Activated naive CD4-positive, alpha-beta T cell treated with anti-CD3 and anti-CD28 coated beads, Interleukin-2, amount 50 U/mL, for 24 hours (primary cell): Measurements from ENCODE around the gene TEDC1.

Experiments
- H3K27ac Mint-ChIP-seq: one replicate; pipeline ENCODE4 v1.8.0; 2021; ENCODE audit warnings: mild to moderate bottlenecking, mixed read lengths
- H3K27me3 Mint-ChIP-seq: one replicate; pipeline ENCODE4 v1.8.0; 2021; ENCODE audit warnings: mixed read lengths
- H3K36me3 Mint-ChIP-seq: one replicate; pipeline ENCODE4 v1.8.0; 2021; ENCODE audit warnings: mixed read lengths
- H3K4me1 Mint-ChIP-seq: one replicate; pipeline ENCODE4 v1.8.0; 2021; ENCODE audit warnings: mixed read lengths
- H3K4me3 Mint-ChIP-seq: one replicate; pipeline ENCODE4 v1.8.0; 2021; ENCODE audit warnings: mild to moderate bottlenecking, mixed read lengths
- H3K9me3 Mint-ChIP-seq: one replicate; pipeline ENCODE4 v1.8.0; 2021; ENCODE audit warnings: mixed read lengths

TEDC1 gene

DNA sequence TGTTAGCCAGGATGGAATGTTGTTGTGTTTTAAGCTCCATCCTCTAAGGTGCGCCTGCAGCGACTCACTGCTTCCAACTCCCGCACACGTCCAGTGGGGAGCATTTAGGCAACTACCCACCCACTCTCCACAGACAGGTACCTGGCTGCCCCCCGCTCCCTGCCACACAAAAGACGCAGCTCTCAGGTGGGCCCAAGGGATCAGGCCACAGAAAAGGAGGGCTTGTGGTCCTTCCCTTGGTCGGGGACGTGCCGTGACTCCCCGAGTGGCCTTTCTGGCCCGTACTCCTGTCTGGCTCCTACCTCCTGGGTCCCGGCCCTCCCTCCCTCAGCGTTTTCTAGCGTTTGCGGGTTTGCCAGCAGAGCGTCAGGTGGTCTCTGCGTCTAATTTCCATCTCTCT, 16.2 kb downstream of the TEDC1 start:
- Mint-ChIP-seq H3K27ac (no peak overlapping the region), H3K4me3 (no peak overlapping the region), H3K9me3 (no peaks in the 10 kb centered on the region), H3K27me3 (peaks cover 14% of the 10 kb centered on the region), H3K36me3 (no peaks in the 10 kb centered on the region), H3K4me1 (peaks cover 4% of the 10 kb centered on the region)

GRCh38 chr14:105508069-105508468, 17.0 kb downstream of the TEDC1 start:
- peaks cover 14% of the 10 kb centered on the region for H3K27me3 Mint-ChIP-seq
- H3K9me3 Mint-ChIP-seq, result no peaks in the 10 kb centered on the region
- H3K4me1 Mint-ChIP-seq, result peaks cover 4% of the 10 kb centered on the region
- H3K27ac Mint-ChIP-seq, result peak overlapping the region; percentile 49
- H3K36me3 Mint-ChIP-seq, result no peaks in the 10 kb centered on the region
- H3K4me3 Mint-ChIP-seq, result no peak overlapping the region

DNA sequence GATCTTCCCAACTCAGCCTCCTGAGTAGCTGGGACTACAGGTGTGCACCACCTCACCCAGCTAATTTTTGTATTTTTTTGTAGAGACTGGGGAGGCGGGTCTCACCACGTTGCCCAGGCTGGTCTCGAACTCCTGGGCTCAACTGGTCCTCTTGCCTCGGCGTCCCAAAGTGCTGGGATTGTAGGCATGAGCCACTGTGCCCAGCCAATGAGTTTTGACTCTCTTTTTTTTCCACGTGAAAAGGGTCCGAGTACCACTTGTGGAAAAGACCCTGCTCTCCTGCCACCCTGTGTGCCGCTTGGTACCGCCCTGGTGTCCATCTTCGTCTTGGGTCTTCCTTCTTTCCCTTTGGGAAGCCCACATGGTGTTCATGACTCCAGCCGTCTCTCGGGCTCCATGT, 17.6 kb downstream of the TEDC1 start:
- Mint-ChIP-seq H3K36me3 (no peaks in the 10 kb centered on the region), H3K27ac (peak overlapping the region; percentile 23), H3K4me3 (no peak overlapping the region), H3K27me3 (peaks cover 17% of the 10 kb centered on the region), H3K4me1 (peaks cover 4% of the 10 kb centered on the region), H3K9me3 (no peaks in the 10 kb centered on the region)

DNA sequence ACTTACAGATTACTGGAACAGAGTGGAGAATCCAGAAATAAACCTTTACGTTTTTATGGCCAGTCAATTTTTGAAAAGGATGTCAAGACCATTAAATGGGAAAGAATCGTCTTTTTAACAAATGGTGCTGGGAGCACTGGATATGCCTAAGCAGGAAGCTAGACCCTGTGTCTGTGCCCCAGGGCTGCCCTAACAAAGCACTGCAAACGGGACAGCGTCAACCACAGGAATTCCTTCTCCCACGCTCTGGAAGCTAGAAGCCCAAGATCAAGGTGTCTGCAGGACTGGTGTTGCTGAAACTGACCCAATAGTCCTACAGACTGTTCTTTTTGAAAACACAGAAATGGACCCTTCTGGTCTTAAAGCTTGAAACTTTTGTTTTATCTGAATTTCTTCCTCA, 26.1 kb downstream of the TEDC1 start:
- H3K27me3 Mint-ChIP-seq, result peaks cover 6% of the 10 kb centered on the region
- H3K36me3 Mint-ChIP-seq, result no peaks in the 10 kb centered on the region
- H3K27ac Mint-ChIP-seq, result no peak overlapping the region
- H3K9me3 Mint-ChIP-seq, result no peaks in the 10 kb centered on the region
- H3K4me3 Mint-ChIP-seq, result no peak overlapping the region
- no peaks in the 10 kb centered on the region for H3K4me1 Mint-ChIP-seq

DNA sequence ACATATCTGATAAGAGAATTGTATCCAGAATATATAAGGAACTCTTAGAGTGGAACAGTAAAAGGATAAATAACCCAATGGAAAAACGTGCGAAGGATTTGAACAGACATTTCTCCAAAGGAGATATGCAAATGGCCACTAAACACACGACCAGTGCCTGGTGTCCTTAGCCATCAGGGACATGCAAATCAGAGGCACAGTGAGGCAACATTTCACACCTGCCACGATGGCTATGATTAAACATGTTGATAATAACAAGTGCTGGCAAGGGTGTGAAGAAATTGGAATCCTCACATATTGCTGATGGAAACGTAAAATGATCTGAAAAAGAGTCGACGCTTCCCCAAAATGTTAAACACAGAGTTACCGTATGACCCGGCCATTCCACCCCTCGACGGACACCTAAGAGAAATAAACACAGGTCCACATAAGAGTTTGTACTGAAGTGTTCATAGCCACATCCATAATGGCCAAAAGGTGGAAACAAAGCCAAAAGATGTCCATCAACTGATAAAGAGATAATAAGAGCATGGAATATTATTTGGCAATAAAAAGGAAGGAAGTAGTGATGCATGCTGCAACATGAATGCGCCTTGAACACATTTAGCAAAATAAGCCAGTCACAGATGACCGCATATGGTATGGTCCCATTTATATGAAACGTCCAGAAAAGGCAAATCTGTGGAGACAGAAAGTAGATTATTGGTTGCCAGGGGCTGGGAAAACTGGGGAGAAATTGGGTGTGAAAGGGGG, 29.1 kb downstream of the TEDC1 start:
- no peaks in the 10 kb centered on the region for H3K36me3 Mint-ChIP-seq
- H3K27me3 Mint-ChIP-seq, result peaks cover 8% of the 10 kb centered on the region

DNA sequence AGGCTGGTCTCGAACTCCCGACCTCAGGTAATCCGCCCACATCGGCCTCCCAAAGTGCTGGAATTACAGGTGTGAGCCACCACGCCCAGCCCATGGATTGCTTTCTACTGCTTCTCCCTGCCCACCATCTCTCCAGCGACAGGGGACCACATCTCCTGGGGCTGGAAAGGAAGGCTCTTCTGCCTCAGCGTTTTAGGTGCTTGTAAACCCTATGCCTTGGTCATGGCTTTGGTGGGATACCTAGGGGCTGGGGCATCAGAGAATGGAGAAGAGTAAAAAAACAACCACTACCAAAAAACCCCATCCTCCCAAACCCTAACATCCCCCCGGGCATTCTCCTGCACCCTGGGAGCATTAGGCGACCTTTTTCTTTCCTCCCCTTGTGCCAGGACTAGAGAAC, 34.3 kb downstream of the TEDC1 start:
- H3K36me3 Mint-ChIP-seq, result no peaks in the 10 kb centered on the region
- H3K27ac Mint-ChIP-seq, result no peak overlapping the region
- no peaks in the 10 kb centered on the region for H3K9me3 Mint-ChIP-seq
- H3K4me1 Mint-ChIP-seq, result peaks cover 5% of the 10 kb centered on the region
- no peak overlapping the region for H3K4me3 Mint-ChIP-seq
- H3K27me3 Mint-ChIP-seq, result peaks cover 4% of the 10 kb centered on the region

More for the DNA sequence above, 29.1 kb downstream of the TEDC1 start:
- H3K27ac Mint-ChIP-seq, result no peak overlapping the region
- H3K4me1 Mint-ChIP-seq, result no peaks in the 10 kb centered on the region
- H3K9me3 Mint-ChIP-seq, result no peaks in the 10 kb centered on the region
- no peak overlapping the region for H3K4me3 Mint-ChIP-seq

DNA sequence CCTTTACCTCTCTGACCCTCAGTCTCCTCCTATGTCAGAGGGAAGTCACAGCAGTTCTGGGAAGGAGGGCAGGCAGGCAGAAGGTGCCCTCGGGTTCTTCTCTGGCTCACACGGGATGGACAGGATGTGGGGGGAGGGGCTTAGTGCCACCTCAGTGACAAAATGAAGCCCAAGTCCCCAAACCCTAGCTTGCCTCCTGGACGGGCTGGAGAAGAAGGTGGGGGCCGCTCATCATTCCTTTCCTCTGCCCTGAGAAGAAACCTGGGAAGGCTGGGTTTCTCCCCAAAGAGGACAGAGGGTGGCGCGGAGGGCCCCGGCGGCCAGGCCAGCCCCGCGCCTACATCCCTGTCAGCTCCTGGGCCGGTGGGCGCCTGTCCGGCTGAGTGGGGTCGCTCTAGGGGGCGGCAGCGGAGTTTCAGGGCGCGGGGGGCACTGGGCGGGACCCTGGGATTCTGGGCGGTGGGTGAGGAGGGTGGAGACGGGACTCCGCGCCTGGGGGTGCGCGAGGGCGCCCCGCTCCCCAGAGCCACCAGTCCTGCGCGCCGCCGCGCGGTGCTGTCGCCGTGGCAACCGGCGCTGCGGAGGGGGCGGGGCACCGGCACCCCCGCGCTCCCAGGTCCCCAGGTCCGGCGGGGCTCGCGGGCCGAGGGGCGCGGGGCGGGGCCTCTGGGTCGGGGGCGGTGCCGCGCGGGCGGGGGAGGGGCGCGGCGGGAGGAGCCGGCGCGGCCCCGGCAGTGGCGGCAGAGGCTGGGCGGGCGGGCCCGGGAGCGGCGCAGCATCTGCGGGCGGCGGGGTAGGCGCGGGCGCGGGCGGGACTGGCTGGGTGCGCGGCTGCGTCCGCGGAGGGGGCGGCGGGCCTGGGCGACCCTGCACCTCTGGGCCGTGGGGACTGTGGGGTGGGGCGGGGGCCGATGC, 35.1 kb downstream of the TEDC1 start, which contains the start of gene TMEM121:
TMEM121 (plus strand) TSS at position 723 of the 915 bp plus-strand sequence. CDS start 2,252 bp downstream, outside the sequence.
- Mint-ChIP-seq H3K36me3 (no peaks in the 10 kb centered on the region), H3K27ac (peak within 1 kb of the TSS; percentile 30), H3K9me3 (no peaks in the 10 kb centered on the region), H3K4me1 (peaks cover 5% of the 10 kb centered on the region), H3K4me3 (peak within 1 kb of the TSS; percentile 79), H3K27me3 (peaks cover 4% of the 10 kb centered on the region)

DNA sequence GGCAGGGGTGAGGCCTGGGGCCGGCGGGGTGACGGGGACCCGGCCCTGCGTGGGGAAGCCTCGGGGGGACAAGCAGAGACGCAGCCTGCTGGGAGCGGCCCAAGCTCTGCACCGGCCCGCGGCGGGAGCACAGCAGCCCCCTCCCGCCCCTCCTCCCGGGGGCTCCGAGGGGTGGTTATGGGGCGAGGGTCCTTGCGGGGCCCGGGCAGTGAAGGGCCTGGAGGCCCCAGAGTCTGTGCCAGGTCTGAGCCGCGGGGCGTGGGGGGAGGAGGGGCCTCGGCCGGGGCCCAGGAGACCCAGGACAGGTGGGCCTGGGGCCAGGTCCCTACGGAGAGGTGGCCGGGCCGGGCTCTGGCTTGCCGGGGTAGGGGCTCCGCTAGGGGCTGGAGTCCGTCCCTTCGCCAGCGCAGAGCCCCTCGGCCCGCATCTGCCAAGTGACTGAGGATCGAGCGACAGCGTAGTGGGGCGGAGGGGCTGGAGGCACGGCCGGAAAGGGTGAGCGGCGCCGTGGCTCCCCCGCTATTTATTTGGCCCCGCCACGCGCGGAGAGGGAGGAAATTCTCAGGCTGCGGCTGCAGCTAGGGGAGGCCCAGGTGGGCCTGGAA, 35.8 kb downstream of the TEDC1 start:
- Mint-ChIP-seq H3K27me3 (peaks cover 4% of the 10 kb centered on the region), H3K9me3 (no peaks in the 10 kb centered on the region), H3K36me3 (no peaks in the 10 kb centered on the region), H3K4me1 (peaks cover 5% of the 10 kb centered on the region), H3K4me3 (peak overlapping the region; percentile 79), H3K27ac (no peak overlapping the region)

DNA sequence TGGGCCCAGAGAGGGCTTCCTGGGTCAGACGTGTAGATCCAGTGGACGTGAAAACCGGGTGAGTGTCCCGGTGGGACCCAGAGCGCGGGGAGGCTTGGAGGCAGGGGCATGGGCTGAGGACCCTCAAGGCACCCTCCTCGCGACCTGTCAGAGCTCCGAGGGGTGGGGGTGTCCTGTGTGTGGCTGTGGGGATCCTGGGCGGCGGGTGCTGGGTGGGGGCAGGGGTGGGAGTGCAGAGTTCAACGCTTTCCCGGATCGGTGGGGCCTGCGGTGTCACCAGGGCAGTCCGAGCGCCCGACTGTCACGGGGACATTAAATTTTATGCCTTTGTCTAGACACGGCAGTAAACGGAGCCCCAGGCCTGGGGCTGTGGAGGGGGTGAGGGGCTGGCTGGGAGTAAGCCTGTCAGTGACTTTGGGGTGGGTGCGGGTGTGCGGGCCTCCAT, 36.4 kb downstream of the TEDC1 start:
- Mint-ChIP-seq H3K4me1 (peaks cover 5% of the 10 kb centered on the region), H3K27ac (peak overlapping the region; percentile 30), H3K9me3 (no peaks in the 10 kb centered on the region), H3K36me3 (no peaks in the 10 kb centered on the region), H3K4me3 (peak overlapping the region; percentile 79), H3K27me3 (peaks cover 4% of the 10 kb centered on the region)

DNA sequence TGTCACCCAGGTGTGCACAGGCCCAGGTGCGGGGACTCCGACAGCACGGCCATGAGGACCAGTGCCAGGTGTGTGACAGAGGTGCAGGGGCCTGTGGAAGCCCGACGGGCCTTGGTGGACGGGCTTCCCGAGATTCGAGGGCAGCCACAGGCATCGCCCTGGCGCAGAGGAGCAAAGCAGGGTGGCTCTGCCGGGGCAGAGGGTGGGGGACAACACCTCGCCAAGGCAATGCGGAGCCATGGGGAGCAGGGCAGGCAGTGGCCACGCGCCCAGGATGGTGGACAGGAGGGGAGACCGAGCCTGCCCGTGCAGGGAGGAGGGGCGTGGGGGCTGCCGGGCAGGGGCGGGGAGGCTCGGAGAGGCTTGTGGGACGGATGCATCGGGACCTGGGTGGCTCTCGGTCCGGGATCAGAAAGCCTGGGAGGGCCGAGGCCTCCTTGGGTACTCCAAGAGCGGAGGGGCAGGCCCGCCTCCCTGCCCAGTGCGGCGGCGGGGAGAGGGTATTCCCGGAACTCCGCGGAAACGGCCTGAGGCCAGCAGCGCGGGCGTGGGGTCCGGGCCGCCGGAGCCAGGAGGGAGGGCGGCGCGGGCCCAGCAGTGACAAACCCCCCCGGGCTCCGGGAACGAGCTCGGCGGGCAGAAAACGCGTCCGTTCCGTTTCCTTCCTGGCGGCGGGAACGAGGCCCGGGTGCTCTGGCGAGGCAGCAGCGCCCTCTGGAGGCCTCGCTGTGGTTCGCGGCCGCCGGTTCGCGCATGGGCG, 37.0 kb downstream of the TEDC1 start:
- peaks cover 5% of the 10 kb centered on the region for H3K4me1 Mint-ChIP-seq
- no peaks in the 10 kb centered on the region for H3K36me3 Mint-ChIP-seq
- H3K27ac Mint-ChIP-seq, result peak overlapping the region; percentile 30
- peak overlapping the region; percentile 79 for H3K4me3 Mint-ChIP-seq
- H3K9me3 Mint-ChIP-seq, result no peaks in the 10 kb centered on the region
- peaks cover 3% of the 10 kb centered on the region for H3K27me3 Mint-ChIP-seq

DNA sequence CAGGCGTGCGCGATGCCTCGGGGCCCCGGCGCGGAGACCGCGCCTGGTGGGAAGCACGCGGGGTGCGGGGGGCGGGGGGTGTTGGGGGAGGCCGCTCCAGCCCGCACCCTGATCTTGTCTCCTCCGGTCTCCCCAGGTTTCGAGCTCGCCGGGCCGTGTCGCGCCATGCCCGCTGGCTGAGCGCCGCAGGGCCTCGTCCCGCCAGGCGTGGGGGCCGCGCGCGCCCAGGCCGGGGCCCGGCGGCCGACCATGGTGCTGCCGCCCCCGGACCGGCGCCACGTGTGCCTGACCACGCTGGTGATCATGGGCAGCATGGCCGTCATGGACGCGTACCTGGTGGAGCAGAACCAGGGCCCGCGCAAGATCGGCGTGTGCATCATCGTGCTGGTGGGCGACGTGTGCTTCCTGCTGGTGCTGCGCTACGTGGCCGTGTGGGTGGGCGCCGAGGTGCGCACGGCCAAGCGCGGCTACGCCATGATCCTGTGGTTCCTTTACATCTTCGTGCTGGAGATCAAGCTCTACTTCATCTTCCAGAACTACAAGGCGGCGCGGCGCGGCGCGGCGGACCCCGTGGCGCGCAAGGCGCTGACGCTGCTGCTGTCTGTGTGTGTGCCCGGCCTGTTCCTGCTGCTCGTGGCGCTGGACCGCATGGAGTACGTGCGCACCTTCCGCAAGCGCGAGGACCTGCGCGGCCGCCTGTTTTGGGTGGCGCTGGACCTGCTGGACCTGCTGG, 37.7 kb downstream of the TEDC1 start:
- Mint-ChIP-seq H3K27ac (peak overlapping the region; percentile 94), H3K4me1 (peaks cover 5% of the 10 kb centered on the region), H3K36me3 (no peaks in the 10 kb centered on the region), H3K9me3 (no peaks in the 10 kb centered on the region), H3K27me3 (no peaks in the 10 kb centered on the region), H3K4me3 (peak overlapping the region; percentile 88)

DNA sequence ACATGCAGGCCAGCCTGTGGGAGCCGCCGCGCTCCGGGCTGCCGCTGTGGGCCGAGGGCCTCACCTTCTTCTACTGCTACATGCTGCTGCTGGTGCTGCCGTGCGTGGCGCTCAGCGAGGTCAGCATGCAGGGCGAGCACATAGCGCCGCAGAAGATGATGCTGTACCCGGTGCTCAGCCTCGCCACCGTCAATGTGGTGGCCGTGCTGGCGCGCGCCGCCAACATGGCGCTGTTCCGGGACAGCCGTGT, 38.2 kb downstream of the TEDC1 start:
- Mint-ChIP-seq H3K9me3 (no peaks in the 10 kb centered on the region), H3K4me3 (peak overlapping the region; percentile 88), H3K27ac (peak overlapping the region; percentile 94), H3K36me3 (no peaks in the 10 kb centered on the region), H3K27me3 (no peaks in the 10 kb centered on the region), H3K4me1 (peaks cover 5% of the 10 kb centered on the region)

DNA sequence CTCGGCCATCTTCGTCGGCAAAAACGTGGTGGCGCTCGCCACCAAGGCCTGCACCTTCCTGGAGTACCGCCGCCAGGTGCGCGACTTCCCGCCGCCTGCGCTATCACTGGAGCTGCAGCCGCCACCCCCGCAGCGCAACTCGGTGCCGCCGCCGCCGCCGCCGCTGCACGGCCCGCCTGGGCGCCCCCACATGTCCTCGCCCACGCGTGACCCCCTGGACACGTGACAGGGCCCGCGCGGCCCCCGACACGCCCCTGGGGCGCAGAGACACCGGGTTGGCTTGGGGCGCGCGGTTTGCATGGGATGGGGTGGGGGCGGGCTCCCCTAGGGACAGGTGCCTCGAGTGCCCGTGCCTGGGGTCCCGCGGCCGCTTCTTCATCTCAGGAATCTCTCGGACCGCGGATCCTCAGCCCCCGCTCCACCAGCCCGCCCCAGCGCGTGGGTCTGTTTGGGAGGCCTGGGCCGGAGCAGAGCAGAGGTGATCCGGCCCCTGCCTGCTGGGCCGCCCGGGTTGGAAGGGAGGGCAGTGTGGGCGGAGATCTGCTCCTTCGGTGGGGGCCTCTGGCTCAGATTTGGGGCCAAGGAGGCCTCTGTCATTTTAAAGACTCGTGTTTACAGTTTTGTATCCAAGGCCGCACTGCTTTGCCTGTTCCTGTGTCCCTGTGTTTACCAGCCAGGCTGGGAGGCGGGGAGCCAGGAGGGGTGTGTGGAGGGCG, 38.7 kb downstream of the TEDC1 start:
- no peaks in the 10 kb centered on the region for H3K27me3 Mint-ChIP-seq
- H3K27ac Mint-ChIP-seq, result peak overlapping the region; percentile 94
- no peaks in the 10 kb centered on the region for H3K9me3 Mint-ChIP-seq
- peaks cover 5% of the 10 kb centered on the region for H3K4me1 Mint-ChIP-seq
- H3K36me3 Mint-ChIP-seq, result no peaks in the 10 kb centered on the region
- peak overlapping the region; percentile 88 for H3K4me3 Mint-ChIP-seq
